Glutamatergic neuron (in vitro differentiated cells): ENCODE data around the gene PSMF1. TPM values are rescaled to one million over a fixed set of nuclear protein-coding genes. Genes with fewer than 3 reads are reported as not detected.

ENCODE experiments used
- DNase-seq: peaks from one replicate; pipeline ENCODE4 v3.0.0; 2022
- H3K27ac Mint-ChIP-seq: one replicate; pipeline ENCODE4 v1.8.0; 2020; ENCODE audit warnings: mild to moderate bottlenecking, mixed read lengths, inconsistent platforms; ENCODE audit not compliant: unreplicated experiment
- H3K27me3 Mint-ChIP-seq: one replicate; pipeline ENCODE4 v1.8.0; 2020; ENCODE audit warnings: mild to moderate bottlenecking, moderate library complexity, mixed read lengths, inconsistent platforms; ENCODE audit not compliant: unreplicated experiment
- H3K36me3 Mint-ChIP-seq: one replicate; pipeline ENCODE4 v1.8.0; 2020; ENCODE audit warnings: mild to moderate bottlenecking, mixed read lengths, inconsistent platforms; ENCODE audit not compliant: unreplicated experiment
- H3K4me1 Mint-ChIP-seq: one replicate; pipeline ENCODE4 v1.8.0; 2020; ENCODE audit warnings: mild to moderate bottlenecking, low read depth, mixed read lengths, inconsistent platforms; ENCODE audit not compliant: unreplicated experiment
- H3K4me3 Mint-ChIP-seq: one replicate; pipeline ENCODE4 v1.8.0; 2020; ENCODE audit warnings: mild to moderate bottlenecking, mixed read lengths, inconsistent platforms; ENCODE audit not compliant: unreplicated experiment
- H3K9me3 Mint-ChIP-seq: one replicate; pipeline ENCODE4 v1.8.0; 2020; ENCODE audit warnings: mild to moderate bottlenecking, moderate library complexity, mixed read lengths, inconsistent platforms; ENCODE audit not compliant: unreplicated experiment
- CTCF ChIP-seq: fragments of 200-600 bp; sonication (generic); IDR thresholded peaks from one replicate; pipeline ENCODE4 v1.5.0; 2021; ENCODE audit not compliant: partially characterized antibody, unreplicated experiment
- total RNA-seq: library from RNA; stranded (reverse); fragmentation: NEBNext Ultra II Directional; extraction: Animal tissue kit (Norgen Biotek cat#: 25700); gene quantifications from one replicate; pipeline ENCODE4 v1.2.1, GENCODE V29; 2021; ENCODE audit not compliant: unreplicated experiment

The PSMF1 gene
- total RNA-seq, 1 donor from 2014 or later, result 241 TPM

GRCh38 chr20:1165521-1165920, 47.1 kb downstream of the PSMF1 start:
- H3K9me3 Mint-ChIP-seq, result no peaks in the 10 kb centered on the region
- no peak for DNase-seq
- no peak overlapping the region for H3K4me3 Mint-ChIP-seq
- H3K4me1 Mint-ChIP-seq, result no peaks in the 10 kb centered on the region
- H3K36me3 Mint-ChIP-seq, result peaks cover 17% of the 10 kb centered on the region
- no peak overlapping the region for H3K27ac Mint-ChIP-seq
- no peak for TF ChIP-seq CTCF
- H3K27me3 Mint-ChIP-seq, result peaks cover 2% of the 10 kb centered on the region

- Mint-ChIP-seq H3K9me3 (no peaks in the 10 kb centered on the region), H3K36me3 (peaks cover 17% of the 10 kb centered on the region), H3K4me3 (no peak overlapping the region)
These were observed 47.5 kb downstream of the PSMF1 start for GRCh38 chr20:1165941-1166340.

DNA sequence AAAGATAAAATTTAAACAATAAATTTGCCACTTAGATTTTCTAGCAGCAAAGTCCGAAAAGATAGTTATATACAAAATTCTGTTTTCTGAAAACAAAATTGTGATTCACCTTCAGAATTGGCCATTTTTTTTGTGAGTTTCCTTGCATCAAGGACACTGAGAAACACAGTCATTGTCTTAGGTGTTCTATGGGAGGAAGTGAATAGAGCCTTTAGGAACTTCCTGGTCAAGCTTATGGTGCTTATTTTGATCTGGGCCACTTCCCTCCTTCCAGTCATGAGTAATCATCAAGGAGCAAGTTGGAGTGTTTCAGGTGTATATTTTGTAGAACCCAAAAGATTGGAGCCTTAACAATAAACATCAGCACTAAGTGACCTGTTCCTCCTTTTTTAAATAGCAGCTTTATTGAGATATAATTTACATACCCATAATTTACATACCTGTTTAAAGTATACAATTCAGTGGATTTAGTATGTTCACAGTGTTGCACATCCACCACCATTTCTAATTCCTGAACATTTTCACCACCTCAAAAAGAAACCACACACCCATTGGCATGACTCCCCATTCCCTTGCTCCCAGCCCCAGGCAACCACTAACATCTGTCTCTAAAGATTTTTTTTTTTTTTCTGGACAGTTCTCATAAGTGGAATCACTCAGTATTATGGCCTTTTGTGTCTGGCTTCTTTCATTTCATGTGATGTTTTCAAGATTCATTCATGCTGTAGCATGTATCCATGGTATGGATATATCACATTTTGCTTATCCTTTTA, 48.7 kb downstream of the PSMF1 start:
- H3K9me3 Mint-ChIP-seq, result no peaks in the 10 kb centered on the region
- DNase-seq, result no peak
- H3K4me3 Mint-ChIP-seq, result no peak overlapping the region
- no peak overlapping the region for H3K27ac Mint-ChIP-seq
- peaks cover 17% of the 10 kb centered on the region for H3K36me3 Mint-ChIP-seq
- H3K27me3 Mint-ChIP-seq, result peaks cover 2% of the 10 kb centered on the region
- TF ChIP-seq CTCF, result no peak
- no peaks in the 10 kb centered on the region for H3K4me1 Mint-ChIP-seq

More at GRCh38 chr20:1165941-1166340, 47.5 kb downstream of the PSMF1 start:
- H3K27ac Mint-ChIP-seq, result no peak overlapping the region
- peaks cover 2% of the 10 kb centered on the region for H3K27me3 Mint-ChIP-seq
- no peak for DNase-seq
- no peak for TF ChIP-seq CTCF
- no peaks in the 10 kb centered on the region for H3K4me1 Mint-ChIP-seq

GRCh38 chr20:1169224-1169623, 50.8 kb downstream of the PSMF1 start:
- Mint-ChIP-seq H3K4me3 (no peak overlapping the region), H3K27ac (no peak overlapping the region), H3K9me3 (no peaks in the 10 kb centered on the region), H3K4me1 (no peaks in the 10 kb centered on the region), H3K36me3 (peaks cover 17% of the 10 kb centered on the region), H3K27me3 (peaks cover 4% of the 10 kb centered on the region)
- TF ChIP-seq CTCF, result no peak
- DNase-seq, result no peak

GRCh38 chr20:1171461-1172093, 53.2 kb downstream of the PSMF1 start:
- TF ChIP-seq CTCF, result no peak
- DNase-seq, result no peak
- no peaks in the 10 kb centered on the region for H3K9me3 Mint-ChIP-seq

More at GRCh38 chr20:1171461-1172093, 53.2 kb downstream of the PSMF1 start:
- H3K4me3 Mint-ChIP-seq, result no peak overlapping the region
- no peaks in the 10 kb centered on the region for H3K4me1 Mint-ChIP-seq
- H3K36me3 Mint-ChIP-seq, result peaks cover 23% of the 10 kb centered on the region
- no peak overlapping the region for H3K27ac Mint-ChIP-seq
- peaks cover 6% of the 10 kb centered on the region for H3K27me3 Mint-ChIP-seq
